Effector memory CD4-positive, alpha-beta T cell (primary cell): Measurements from ENCODE around the gene ITGB8.

ENCODE experiments used
- DNase-seq, 3 donors: peaks; one replicate each; pipeline ENCODE4 v3.0.0-alpha.2; 2020
- H3K27ac ChIP-seq: 2 replicates; pipeline ENCODE4 v1.7.0; 2013; ENCODE audit warnings: mild to moderate bottlenecking, low read length, moderate library complexity; ENCODE audit not compliant: insufficient read depth, poor library complexity, severe bottlenecking
- H3K27me3 ChIP-seq: replicated peaks from 2 replicates; pipeline ENCODE4 v1.7.0; 2013; ENCODE audit warnings: mild to moderate bottlenecking, low read length; ENCODE audit not compliant: insufficient read depth, control insufficient read depth, poor library complexity, severe bottlenecking
- H3K36me3 ChIP-seq: 2 replicates; pipeline ENCODE4 v1.7.0; 2013; ENCODE audit warnings: mild to moderate bottlenecking, low read length, moderate library complexity; ENCODE audit not compliant: control insufficient read depth, insufficient read depth
- H3K4me1 ChIP-seq: 2 replicates; pipeline ENCODE4 v1.7.0; 2013; ENCODE audit warnings: low read length, mild to moderate bottlenecking; ENCODE audit not compliant: control insufficient read depth, insufficient read depth, poor library complexity, severe bottlenecking
- H3K4me3 ChIP-seq: 2 replicates; pipeline ENCODE4 v1.7.0; 2013; ENCODE audit warnings: low read length, low read depth, mild to moderate bottlenecking; ENCODE audit not compliant: insufficient read depth, poor library complexity, severe bottlenecking
- H3K9me3 ChIP-seq: 2 replicates; pipeline ENCODE4 v1.7.0; 2013; ENCODE audit warnings: mild to moderate bottlenecking, low read length, moderate library complexity; ENCODE audit not compliant: control insufficient read depth

ITGB8 gene

GRCh38 chr7:20350996-20351692 is 20.4 kb downstream of the ITGB8 start:
- Histone ChIP-seq H3K27me3 (no peaks in the 10 kb centered on the region), H3K36me3 (no peaks in the 10 kb centered on the region), H3K27ac (no peak overlapping the region), H3K4me1 (no peaks in the 10 kb centered on the region), H3K9me3 (no peaks in the 10 kb centered on the region), H3K4me3 (no peak overlapping the region)
- DNase-seq, result no peak

- no peaks in the 10 kb centered on the region for H3K9me3 ChIP-seq
- H3K4me1 ChIP-seq, result no peaks in the 10 kb centered on the region
- DNase-seq, result no peak
- H3K4me3 ChIP-seq, result no peak overlapping the region
- no peak overlapping the region for H3K27ac ChIP-seq
- no peaks in the 10 kb centered on the region for H3K27me3 ChIP-seq
- no peaks in the 10 kb centered on the region for H3K36me3 ChIP-seq
These were observed 21.2 kb downstream of the ITGB8 start for GRCh38 chr7:20351901-20352300.

GRCh38 chr7:20352573-20353306 is 22.0 kb downstream of the ITGB8 start:
- Histone ChIP-seq H3K27me3 (no peaks in the 10 kb centered on the region), H3K4me1 (no peaks in the 10 kb centered on the region), H3K36me3 (no peaks in the 10 kb centered on the region), H3K4me3 (no peak overlapping the region), H3K27ac (no peak overlapping the region), H3K9me3 (no peaks in the 10 kb centered on the region)
- DNase-seq, result no peak

GRCh38 chr7:20354610-20355528 is 24.2 kb downstream of the ITGB8 start:
- Histone ChIP-seq H3K27ac (no peak overlapping the region), H3K4me1 (no peaks in the 10 kb centered on the region)
- no peak for DNase-seq

GRCh38 chr7:20358106-20358505 is 27.4 kb downstream of the ITGB8 start:
- DNase-seq, result no peak
- Histone ChIP-seq H3K9me3 (no peaks in the 10 kb centered on the region), H3K4me1 (no peaks in the 10 kb centered on the region), H3K36me3 (no peaks in the 10 kb centered on the region), H3K27ac (no peak overlapping the region), H3K27me3 (no peaks in the 10 kb centered on the region), H3K4me3 (no peak overlapping the region)

More at GRCh38 chr7:20354610-20355528, 24.2 kb downstream of the ITGB8 start:
- no peaks in the 10 kb centered on the region for H3K36me3 ChIP-seq
- H3K27me3 ChIP-seq, result no peaks in the 10 kb centered on the region
- no peaks in the 10 kb centered on the region for H3K9me3 ChIP-seq
- no peak overlapping the region for H3K4me3 ChIP-seq

GRCh38 chr7:20358762-20359282 is 28.1 kb downstream of the ITGB8 start:
- H3K9me3 ChIP-seq, result no peaks in the 10 kb centered on the region
- no peak for DNase-seq
- H3K4me1 ChIP-seq, result no peaks in the 10 kb centered on the region
- no peak overlapping the region for H3K27ac ChIP-seq
- H3K36me3 ChIP-seq, result no peaks in the 10 kb centered on the region
- no peaks in the 10 kb centered on the region for H3K27me3 ChIP-seq
- H3K4me3 ChIP-seq, result no peak overlapping the region

- no peak for DNase-seq
- Histone ChIP-seq H3K4me3 (no peak overlapping the region), H3K9me3 (no peaks in the 10 kb centered on the region), H3K4me1 (no peaks in the 10 kb centered on the region), H3K27ac (no peak overlapping the region), H3K36me3 (no peaks in the 10 kb centered on the region), H3K27me3 (no peaks in the 10 kb centered on the region)
These were observed 28.8 kb downstream of the ITGB8 start for GRCh38 chr7:20359341-20359963.

GRCh38 chr7:20362574-20363253 is 32.0 kb downstream of the ITGB8 start:
- no peaks in the 10 kb centered on the region for H3K27me3 ChIP-seq
- DNase-seq, result no peak
- no peak overlapping the region for H3K4me3 ChIP-seq
- H3K9me3 ChIP-seq, result no peaks in the 10 kb centered on the region
- no peak overlapping the region for H3K27ac ChIP-seq
- no peaks in the 10 kb centered on the region for H3K4me1 ChIP-seq
- no peaks in the 10 kb centered on the region for H3K36me3 ChIP-seq

- no peaks in the 10 kb centered on the region for H3K4me1 ChIP-seq
- H3K4me3 ChIP-seq, result no peak overlapping the region
- H3K9me3 ChIP-seq, result no peaks in the 10 kb centered on the region
- H3K27ac ChIP-seq, result no peak overlapping the region
- H3K36me3 ChIP-seq, result no peaks in the 10 kb centered on the region
- H3K27me3 ChIP-seq, result no peaks in the 10 kb centered on the region
- no peak for DNase-seq
These were observed 34.0 kb downstream of the ITGB8 start for GRCh38 chr7:20364571-20365196.
